Liver (tissue), 9 donors: ENCODE measurements around the gene SNRPB. TPM values are rescaled to one million over a fixed set of nuclear protein-coding genes. Genes with fewer than 3 reads are reported as not detected.
A peak's percentile ranks its signal among the peaks of the same experiment; 100 is the strongest.
"Not testable (repeated sequence)": the region's sequence is repeated elsewhere in the genome, so short reads cannot be mapped to it uniquely, and the experiment has no call there.

Experiments used
- DNase-seq: peaks from one replicate; pipeline ENCODE4 v3.0.0-alpha.2; 2017; ENCODE audit warnings: low spot score
- H3K27ac ChIP-seq, 2 donors: one replicate each; pipeline ENCODE4 v1.7.0; 2013; ENCODE audit warnings: inconsistent platforms in 2 of 2, low read length in 2 of 2, control low read depth in 1 of 2, low read depth in 1 of 2, mild to moderate bottlenecking in 1 of 2
- H3K27me3 ChIP-seq, 4 donors: one replicate each; pipeline versions ENCODE4 v1.6.1 to v1.7.0; 2013; ENCODE audit warnings: low read length in 3 of 4, inconsistent platforms in 1 of 4, mild to moderate bottlenecking in 1 of 4, moderate library complexity in 1 of 4; ENCODE audit not compliant: control insufficient read depth in 4 of 4, insufficient read depth in 4 of 4
- H3K36me3 ChIP-seq, 4 donors: one replicate each; pipeline versions ENCODE4 v1.6.1 to v1.7.0; 2013; ENCODE audit warnings: low read length in 3 of 4, mild to moderate bottlenecking in 3 of 4, low read depth in 1 of 4, moderate library complexity in 1 of 4; ENCODE audit not compliant: control insufficient read depth in 4 of 4, insufficient read depth in 3 of 4
- H3K4me1 ChIP-seq, 4 donors: one replicate each; pipeline versions ENCODE4 v1.6.1 to v1.7.0; 2013; ENCODE audit warnings: low read length in 3 of 4, mild to moderate bottlenecking in 3 of 4, moderate library complexity in 1 of 4; ENCODE audit not compliant: control insufficient read depth in 4 of 4, insufficient read depth in 4 of 4
- H3K4me3 ChIP-seq, 3 donors: one replicate each; pipeline versions ENCODE4 v1.6.1 to v1.7.0; 2013; ENCODE audit warnings: low read length in 3 of 3, control low read depth in 1 of 3, low read depth in 1 of 3, mild to moderate bottlenecking in 1 of 3
- H3K9ac ChIP-seq, 2 donors: one replicate each; pipeline ENCODE4 v1.7.0; 2013; ENCODE audit warnings: low read length in 2 of 2, mild to moderate bottlenecking in 2 of 2, moderate library complexity in 2 of 2, control low read depth in 1 of 2, low read depth in 1 of 2
- H3K9me3 ChIP-seq, 4 donors: one replicate each; pipeline versions ENCODE4 v1.6.1 to v1.7.0; 2013; ENCODE audit warnings: low read length in 3 of 4; ENCODE audit not compliant: control insufficient read depth in 4 of 4
- CTCF ChIP-seq: fragments of 150-350 bp; IDR thresholded peaks from 2 replicates; pipeline ENCODE4 v1.5.1; 2017; ENCODE audit warnings: improper control_type of control experiment, low read depth, low read length; ENCODE audit not compliant: missing input control
- HNF4A ChIP-seq, 2 donors: conservative IDR thresholded peaks; 2 replicates each; pipeline ENCODE4 v1.6.1; 2016; ENCODE audit warnings: antibody characterized with exemption in 2 of 2, mild to moderate bottlenecking in 2 of 2
- JUND ChIP-seq, 2 donors: IDR thresholded peaks; 2 replicates each; pipeline ENCODE4 v1.6.1; 2016; ENCODE audit warnings: antibody characterized with exemption in 2 of 2
- RAD21 ChIP-seq, 2 donors: IDR thresholded peaks; 2 replicates each; pipeline ENCODE4 v1.6.1; 2016; ENCODE audit warnings: antibody characterized with exemption in 2 of 2, mild to moderate bottlenecking in 2 of 2
- RXRA ChIP-seq, 2 donors: IDR thresholded peaks; 2 replicates each; pipeline ENCODE4 v1.6.1; 2017 to 2018; ENCODE audit warnings: antibody characterized with exemption in 2 of 2, mild to moderate bottlenecking in 1 of 2
- TAF1 ChIP-seq: conservative IDR thresholded peaks from 2 replicates; pipeline ENCODE4 v1.6.1; 2016; ENCODE audit warnings: antibody characterized with exemption, mild to moderate bottlenecking
- YY1 ChIP-seq: IDR thresholded peaks from 2 replicates; pipeline ENCODE4 v1.6.1; 2016; ENCODE audit warnings: antibody characterized with exemption, mild to moderate bottlenecking
- WGBS: extraction: QIAGEN DNeasy Blood & Tissue Kit; methylation state at CpG from one replicate; pipeline ENCODE4 v1.1.7; 2013; 5-methylcytosine and 5-hydroxymethylcytosine counted together
- polyA plus RNA-seq, 2 donors: library from polyadenylated mRNA; stranded (reverse) in 1 of 2; unstranded in 1 of 2; fragments of 200-250 nt in 1 of 2; fragments of >200 nt in 1 of 2; fragmentation: Nextera tagmentation in 1 of 2; extraction: Ambion mirVana in 1 of 2; gene quantifications; one replicate each; pipeline versions ENCODE4 v1.2.1 to v1.2.3, GENCODE V29; 2013 to 2015
- total RNA-seq, 2 donors: library from RNA; depleted of rRNA; stranded (reverse); fragments of >200 nt; gene quantifications; one replicate each; pipeline ENCODE4 v1.2.3, GENCODE V29; 2014
- donor health status: healthy.
- donor health status: healthy.
- donor health status: healthy.
- donor health status: healthy.
- donor health status: healthy.

The SNRPB gene
- total and polyA plus RNA-seq, 4 donors, result 42.3 to 111 (median 72.6) TPM

GRCh38 chr20:2507464-2507863 lies 36.9 kb upstream of the SNRPB start:
- WGBS, result 90% methylated on average over 5 of the region's 5 CpGs
- TF ChIP-seq RAD21 (IDR thresholded peaks at IDR 0.05) (no peak), TAF1 (no peak)
- no peaks in the 10 kb centered on the region for H3K27me3 ChIP-seq
- H3K4me3 ChIP-seq, result no peak overlapping the region
- H3K27ac ChIP-seq, result no peak overlapping the region
- no peaks in the 10 kb centered on the region for H3K9me3 ChIP-seq
- H3K4me1 ChIP-seq, result peaks cover 3 to 15% (median 9%) of the 10 kb centered on the region in 4 donors
- peak overlapping the region in 1 of 2 donors; percentile 76 for H3K9ac ChIP-seq
- DNase-seq, result no peak
- H3K36me3 ChIP-seq, result no peaks in the 10 kb centered on the region

DNA sequence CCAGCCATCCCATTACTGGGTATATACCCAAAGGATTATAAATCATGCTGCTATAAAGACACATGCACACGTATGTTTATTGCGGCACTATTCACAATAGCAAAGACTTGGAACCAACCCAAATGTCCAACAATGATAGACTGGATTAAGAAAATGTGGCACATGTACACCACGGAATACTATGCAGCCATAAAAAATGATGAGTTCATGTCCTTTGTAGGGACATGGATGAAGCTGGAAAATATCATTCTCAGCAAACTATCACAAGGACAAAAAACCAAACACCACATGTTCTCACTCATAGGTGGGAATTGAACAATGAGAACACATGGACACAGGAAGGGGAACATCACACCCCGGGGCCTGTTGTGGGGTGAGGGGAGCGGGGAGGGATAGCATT lies 35.8 kb upstream of the SNRPB start:
- not testable (repeated sequence) for H3K27ac ChIP-seq, DNase-seq, H3K36me3 ChIP-seq, H3K27me3 ChIP-seq, H3K9ac ChIP-seq, H3K4me3 ChIP-seq, H3K9me3 ChIP-seq
- H3K4me1 ChIP-seq, result peaks cover 3 to 15% (median 9%) of the 10 kb centered on the region in 4 donors
- WGBS, result 93% methylated on average over 3 of the region's 5 CpGs

DNA sequence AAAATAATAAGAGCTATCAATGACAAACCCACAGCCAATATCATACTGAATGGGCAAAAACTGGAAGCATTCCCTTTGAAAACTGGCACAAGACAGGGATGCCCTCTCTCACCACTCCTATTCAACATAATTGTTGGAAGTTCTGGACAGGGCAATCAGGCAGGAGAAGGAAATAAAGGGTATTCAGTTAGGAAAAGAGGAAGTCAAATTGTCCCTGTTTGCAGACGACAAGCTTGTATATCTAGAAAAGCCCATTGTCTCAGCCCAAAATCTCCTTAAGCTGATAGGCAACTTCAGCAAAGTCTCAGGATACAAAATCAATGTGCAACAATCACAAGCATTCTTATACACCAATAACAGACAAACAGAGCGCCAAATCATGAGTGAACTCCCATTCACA lies 34.2 kb upstream of the SNRPB start:
- 87% methylated on average over 2 of the region's 2 CpGs for WGBS
- not testable (repeated sequence) for H3K27me3 ChIP-seq, H3K4me3 ChIP-seq, H3K9me3 ChIP-seq, H3K9ac ChIP-seq, H3K36me3 ChIP-seq, H3K27ac ChIP-seq, DNase-seq
- peaks cover 3 to 15% (median 9%) of the 10 kb centered on the region in 4 donors for H3K4me1 ChIP-seq

DNA sequence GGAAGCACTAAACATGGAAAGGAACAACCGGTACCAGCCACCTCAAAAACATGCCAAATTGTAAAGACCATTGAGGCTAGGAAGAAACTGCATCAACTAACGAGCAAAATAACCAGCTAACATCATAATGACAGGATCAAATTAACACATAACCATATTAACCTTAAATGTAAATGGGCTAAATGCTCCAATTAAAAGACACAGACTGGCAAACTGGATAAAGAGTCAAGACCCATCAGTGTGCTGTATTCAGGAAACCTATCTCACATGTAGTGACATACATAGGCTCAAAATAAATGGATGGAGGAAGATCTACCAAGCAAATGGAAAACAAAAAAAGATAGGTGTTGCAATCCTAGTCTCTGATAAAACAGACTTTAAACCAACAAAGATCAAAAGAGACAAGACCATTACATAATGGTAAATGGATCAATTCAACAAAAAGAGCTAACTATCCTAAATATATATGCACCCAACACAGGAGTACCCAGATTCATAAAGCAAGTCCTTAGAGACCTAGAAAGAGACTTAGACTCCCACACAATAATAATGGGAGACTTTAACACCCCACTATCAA lies 32.3 kb upstream of the SNRPB start:
- H3K27ac ChIP-seq, H3K4me3 ChIP-seq, DNase-seq, H3K9ac ChIP-seq, H3K9me3 ChIP-seq, H3K27me3 ChIP-seq, H3K4me1 ChIP-seq: not testable (repeated sequence)
- 96% methylated on average over 2 of the region's 2 CpGs for WGBS
- peaks cover 2 to 14% (median 8%) of the 10 kb centered on the region in 4 donors for H3K36me3 ChIP-seq
- peak; percentile 16 to 25 for TF ChIP-seq HNF4A (conservative IDR thresholded peaks at IDR 0.05)

GRCh38 chr20:2485661-2486060 lies 15.1 kb upstream of the SNRPB start:
- H3K4me1 ChIP-seq, result no peaks in the 10 kb centered on the region
- H3K4me3 ChIP-seq, result no peak overlapping the region
- H3K27ac ChIP-seq, result no peak overlapping the region
- H3K9ac ChIP-seq, result no peak overlapping the region
- no peak for TF ChIP-seq RAD21 (IDR thresholded peaks at IDR 0.05)
- WGBS, result 72% methylated on average over 4 of the region's 4 CpGs
- DNase-seq, result no peak
- no peaks in the 10 kb centered on the region for H3K27me3 ChIP-seq
- peaks cover 0 to under 1% (median 0%) of the 10 kb centered on the region in 4 donors for H3K9me3 ChIP-seq
- peaks cover 8 to 52% (median 35%) of the 10 kb centered on the region in 4 donors for H3K36me3 ChIP-seq

DNA sequence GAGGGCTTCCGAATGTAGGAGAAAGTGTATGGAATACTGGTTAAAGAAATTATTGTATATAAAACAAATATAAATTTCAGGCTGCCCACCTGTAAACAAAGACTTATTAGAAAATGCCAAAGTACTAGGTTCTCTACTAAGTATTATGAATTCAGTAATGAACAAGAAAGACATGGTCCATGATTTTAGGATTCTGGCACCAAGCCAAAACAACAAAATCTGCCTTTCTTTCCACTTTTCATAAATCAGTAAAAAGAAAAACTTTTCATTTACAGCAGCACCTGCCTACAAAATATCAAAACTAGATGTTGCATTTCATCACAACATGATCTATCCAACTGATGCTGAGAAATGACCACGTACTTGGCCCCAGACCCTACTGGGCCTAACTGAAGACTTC lies 14.5 kb upstream of the SNRPB start:
- Histone ChIP-seq H3K4me1 (no peaks in the 10 kb centered on the region), H3K9me3 (peaks cover 0 to 2% (median under 1%) of the 10 kb centered on the region in 4 donors), H3K9ac (no peak overlapping the region), H3K27ac (no peak overlapping the region), H3K4me3 (no peak overlapping the region), H3K27me3 (no peaks in the 10 kb centered on the region), H3K36me3 (peaks cover 7 to 52% (median 34%) of the 10 kb centered on the region in 4 donors)
- DNase-seq, result no peak
- 95% methylated on average over 2 of the region's 2 CpGs for WGBS
- no peak for TF ChIP-seq TAF1
- TF ChIP-seq RXRA (IDR thresholded peaks at IDR 0.05), result no peak
- no peak for TF ChIP-seq YY1
- TF ChIP-seq CTCF, result no peak
- no peak for TF ChIP-seq JUND (IDR thresholded peaks at IDR 0.05)
